H1 (cell line): Measurements from ENCODE around the gene PLEKHA4. TPM values are rescaled to one million over a fixed set of nuclear protein-coding genes. Genes with fewer than 3 reads are reported as not detected.

ENCODE experiments used
- CTCF ChIA-PET: fragments of 300-600 bp; sonication (Branson Sonifier 250); formaldehyde crosslinking; loops from one replicate; lab custom pipeline; 2021; ENCODE audit not compliant: partially characterized antibody; lab: Charles Lee
- POLR2A ChIA-PET: fragments of 300-600 bp; sonication (Branson Sonifier 250); formaldehyde crosslinking; loops from one replicate; lab custom pipeline; 2021; ENCODE audit warnings: inconsistent platforms; ENCODE audit not compliant: partially characterized antibody; lab: Charles Lee
- DNase-seq, 2 experiments: peaks; one replicate each; pipeline versions ENCODE4 v3.0.0 to v3.0.0-alpha.2; 2010 to 2022; ENCODE audit warnings: low spot score in 2 of 2, low read depth in 1 of 2, mixed read lengths in 1 of 2
- FAIRE-seq: peaks from 2 replicates; lab custom pipeline; 2011; peaks lifted over from hg19 to GRCh38; lab: Jason Lieb, UNC
- H2AFZ ChIP-seq: 2 replicates; pipeline ENCODE4 v1.8.1; 2012; ENCODE audit warnings: low read length, inconsistent platforms
- H2AK5ac ChIP-seq: 2 replicates; pipeline ENCODE4 v1.6.1; 2013; ENCODE audit warnings: low read depth, low read length
- H2BK120ac ChIP-seq: replicated peaks from 2 replicates; pipeline ENCODE3; 2013; ENCODE audit warnings: low read depth, low read length, inconsistent platforms
- H2BK12ac ChIP-seq: 2 replicates; pipeline ENCODE4 v1.6.1; 2013; ENCODE audit warnings: low read depth, low read length
- H2BK15ac ChIP-seq: 2 replicates; pipeline ENCODE4 v1.6.1; 2013; ENCODE audit warnings: low read length
- H2BK20ac ChIP-seq: 2 replicates; pipeline ENCODE4 v1.6.1; 2013; ENCODE audit warnings: low read length
- H2BK5ac ChIP-seq: 2 replicates; pipeline ENCODE4 v1.6.1; 2013; ENCODE audit warnings: low read depth, low read length
- H3K14ac ChIP-seq: 2 replicates; pipeline ENCODE4 v1.6.1; 2013; ENCODE audit warnings: inconsistent platforms; ENCODE audit not compliant: insufficient read length
- H3K18ac ChIP-seq: 2 replicates; pipeline ENCODE4 v1.6.1; 2013; ENCODE audit warnings: low read length; ENCODE audit errors: extremely low read depth
- H3K23ac ChIP-seq: 2 replicates; pipeline ENCODE4 v1.6.1; 2013; ENCODE audit warnings: inconsistent platforms; ENCODE audit not compliant: insufficient read length
- H3K23me2 ChIP-seq: 2 replicates; pipeline ENCODE4 v1.6.1; 2013; ENCODE audit warnings: low read depth, low read length
- H3K27ac ChIP-seq: 2 replicates; pipeline ENCODE4 v1.6.1; 2011; ENCODE audit warnings: low read depth, low read length, inconsistent platforms
- H3K27me3 ChIP-seq, 4 experiments: replicated peaks in 1 of 4; 1 replicate in 1 of 4; 2 replicates in 3 of 4; pipeline versions ENCODE4 v1.6.1 to v1.8.1; 2011 to 2013; ENCODE audit warnings: low read length in 3 of 4, mild to moderate bottlenecking in 3 of 4, inconsistent platforms in 2 of 4, mixed read lengths in 2 of 4, moderate library complexity in 1 of 4; ENCODE audit not compliant: control insufficient read depth in 3 of 4, insufficient read depth in 3 of 4; ENCODE audit errors: extremely low read depth in 1 of 4
- H3K36me3 ChIP-seq, 4 experiments: 2 replicates each; pipeline versions ENCODE4 v1.6.1 to v1.8.1; 2011 to 2013; ENCODE audit warnings: mild to moderate bottlenecking in 4 of 4, low read length in 3 of 4, moderate library complexity in 2 of 4, control low read depth in 1 of 4, inconsistent platforms in 1 of 4; ENCODE audit not compliant: insufficient read depth in 4 of 4, control insufficient read depth in 2 of 4
- H3K4ac ChIP-seq: replicated peaks from 2 replicates; pipeline ENCODE3; 2013; ENCODE audit warnings: low read length, low read depth, mixed read lengths, inconsistent platforms; ENCODE audit not compliant: insufficient read length
- H3K4me1 ChIP-seq, 4 experiments: replicated peaks in 1 of 4; 1 replicate in 1 of 4; 2 replicates in 3 of 4; pipeline versions ENCODE4 v1.6.1 to v1.8.1; 2011 to 2013; ENCODE audit warnings: low read length in 3 of 4, inconsistent platforms in 2 of 4, mixed read lengths in 1 of 4; ENCODE audit not compliant: insufficient read depth in 4 of 4, control insufficient read depth in 3 of 4
- H3K4me2 ChIP-seq, 2 experiments: 2 replicates each; pipeline versions ENCODE4 v1.6.1 to v1.8.1; 2011 to 2013; ENCODE audit warnings: low read depth in 2 of 2, low read length in 2 of 2, control low read depth in 1 of 2, inconsistent platforms in 1 of 2, mild to moderate bottlenecking in 1 of 2; ENCODE audit not compliant: insufficient read depth in 1 of 2
- H3K4me3 ChIP-seq, 4 experiments: fragments of 200-600, 300-600 bp in 1 of 4; sonication (generic), shearing (Covaris generic), sonication (Bioruptor Twin) in 1 of 4; 2 replicates each; pipeline versions ENCODE4 v1.5.1 to v1.8.1; 2011 to 2016; ENCODE audit warnings: low read length in 4 of 4, low read depth in 3 of 4, control low read depth in 2 of 4, inconsistent platforms in 2 of 4, mild to moderate bottlenecking in 2 of 4, mixed read lengths in 1 of 4, moderate library complexity in 1 of 4; ENCODE audit not compliant: insufficient read depth in 2 of 4; ENCODE audit errors: extremely low read depth in 1 of 4
- H3K56ac ChIP-seq: replicated peaks from 2 replicates; pipeline ENCODE3; 2013; ENCODE audit warnings: low read depth, mild to moderate bottlenecking, mixed read lengths, low read length, inconsistent platforms; ENCODE audit not compliant: insufficient read length
- H3K79me1 ChIP-seq: 2 replicates; pipeline ENCODE4 v1.6.1; 2013; ENCODE audit warnings: low read depth, low read length, control low read depth
- H3K79me2 ChIP-seq, 2 experiments: 2 replicates each; pipeline versions ENCODE4 v1.6.1 to v1.8.1; 2012 to 2013; ENCODE audit warnings: low read length in 2 of 2, mild to moderate bottlenecking in 2 of 2, inconsistent platforms in 1 of 2; ENCODE audit not compliant: insufficient read depth in 2 of 2, control insufficient read depth in 1 of 2
- H3K9ac ChIP-seq, 4 experiments: replicated peaks in 1 of 4; 1 replicate in 1 of 4; 2 replicates in 3 of 4; pipeline versions ENCODE4 v1.6.1 to v1.8.1; 2011 to 2013; ENCODE audit warnings: low read depth in 3 of 4, low read length in 3 of 4, control low read depth in 2 of 4, mild to moderate bottlenecking in 2 of 4, moderate library complexity in 2 of 4, inconsistent platforms in 1 of 4; ENCODE audit errors: extremely low read depth in 1 of 4
- H3K9me3 ChIP-seq, 2 experiments: 2 replicates each; pipeline versions ENCODE4 v1.6.1 to v1.8.1; 2012 to 2013; ENCODE audit warnings: mild to moderate bottlenecking in 2 of 2, moderate library complexity in 2 of 2, control low read depth in 1 of 2, inconsistent platforms in 1 of 2, low read depth in 1 of 2, low read length in 1 of 2, mixed read lengths in 1 of 2; ENCODE audit not compliant: insufficient read depth in 2 of 2
- H4K20me1 ChIP-seq, 2 experiments: replicated peaks in 1 of 2; 2 replicates each; pipeline versions ENCODE3 to v1.8.1; 2011 to 2013; ENCODE audit warnings: inconsistent platforms in 2 of 2, low read length in 2 of 2, mild to moderate bottlenecking in 1 of 2; ENCODE audit not compliant: insufficient read depth in 2 of 2, control insufficient read depth in 1 of 2
- H4K5ac ChIP-seq: 2 replicates; pipeline ENCODE4 v1.6.1; 2013; ENCODE audit warnings: low read length, low read depth, mixed read lengths, inconsistent platforms; ENCODE audit not compliant: insufficient read length
- H4K8ac ChIP-seq: 2 replicates; pipeline ENCODE4 v1.8.0; 2013; ENCODE audit warnings: mild to moderate bottlenecking, moderate library complexity, low read length, inconsistent platforms; ENCODE audit not compliant: insufficient read depth; ENCODE audit errors: extremely low read depth
- H4K91ac ChIP-seq: replicated peaks from 2 replicates; pipeline ENCODE3; 2013; ENCODE audit warnings: low read length, mixed read lengths, inconsistent platforms; ENCODE audit not compliant: insufficient read length
- WGBS, 2 experiments: shearing (Covaris generic) in 1 of 2; methylation state at CpG; one replicate each; pipeline versions ENCODE4 v1.1.6 to v1.1.7; 2013 to 2015; ENCODE audit warnings: low lambda C conversion rate in 2 of 2, mixed read lengths in 2 of 2, inconsistent platforms in 1 of 2, low coverage in 1 of 2, missing lambda C conversion rate in 1 of 2; ENCODE audit not compliant: insufficient replicate concordance in 2 of 2, insufficient coverage in 1 of 2, insufficient read length in 1 of 2; ENCODE audit errors: extremely low coverage in 1 of 2, missing lambda C conversion rate in 1 of 2; 5-methylcytosine and 5-hydroxymethylcytosine counted together
- polyA plus RNA-seq, 7 experiments: library from polyadenylated mRNA; depleted of rRNA in 3 of 7; stranded (reverse) in 5 of 7; unstranded in 2 of 7; fragments of >200 nt in 5 of 7; fragments of 200-250 nt in 2 of 7; gene quantifications; 1 replicate in 5 of 7; 2 replicates in 1 of 7; 4 replicates in 1 of 7; pipeline versions ENCODE4 v1.2.1 to v1.2.3, GENCODE V29; 2011 to 2013; ENCODE audit warnings: missing spikeins in 2 of 7, mixed read lengths in 2 of 7
- total RNA-seq: library from RNA; stranded (reverse); fragmentation: NEBNext Ultra II Directional; extraction: Animal tissue kit (Norgen Biotek cat#: 25700); gene quantifications from 2 replicates; pipeline ENCODE4 v1.2.1, GENCODE V29; 2021

Gene PLEKHA4
- total and polyA plus RNA-seq, 2 of the 8 experiments (the other 6 are each of a cell fraction or from before 2014, with no cell fraction given), result 8.2 to 18.0 TPM

GRCh38 chr19:48907671-48908070, 39.3 kb upstream of the PLEKHA4 start:
- no peak overlapping the region for H3K4me3 ChIP-seq
- peaks cover 0 to 3% of the 10 kb centered on the region in 2 experiments; a peak in 2 of 4 replicates for H3K79me2 ChIP-seq
- H2BK12ac ChIP-seq, result no peak overlapping the region
- H3K23me2 ChIP-seq, result peaks cover 5% of the 10 kb centered on the region; the same call in 1 of the 2 replicates
- H3K14ac ChIP-seq, result no peak overlapping the region
- H4K5ac ChIP-seq, result no peak overlapping the region
- peaks cover 0 to 2% of the 10 kb centered on the region in 2 experiments for H4K20me1 ChIP-seq
- peaks cover under 1% of the 10 kb centered on the region; the same call in 1 of the 2 replicates for H3K79me1 ChIP-seq
- CTCF ChIA-PET, result no interaction called here
- no peak overlapping the region; a peak in 1 of 7 replicates for H3K9ac ChIP-seq
- no peak overlapping the region for H2BK20ac ChIP-seq
- no peak overlapping the region for H3K56ac ChIP-seq
- H3K4me2 ChIP-seq, result no peak overlapping the region
- H3K27ac ChIP-seq, result no peak overlapping the region
- no peak overlapping the region for H2AK5ac ChIP-seq
- no peak for DNase-seq
- H3K27me3 ChIP-seq, result no peaks in the 10 kb centered on the region
- H2AFZ ChIP-seq, result no peak overlapping the region
- 96% methylated on average over 14 of the region's 14 CpGs; no CpG with 5 or more reads in 1 of the 2 experiments for WGBS, 2 experiments
- no peak overlapping the region for H2BK15ac ChIP-seq
- H3K9me3 ChIP-seq, result no peaks in the 10 kb centered on the region
- H3K23ac ChIP-seq, result no peak overlapping the region
- POLR2A ChIA-PET, result no interaction called here
- no peak overlapping the region for H3K4ac ChIP-seq
- no peak overlapping the region for H2BK5ac ChIP-seq
- no peaks in the 10 kb centered on the region for H3K4me1 ChIP-seq
- no peak overlapping the region for H3K18ac ChIP-seq
- no peak overlapping the region for H4K8ac ChIP-seq
- peaks cover 12 to 49% (median 24%) of the 10 kb centered on the region in 4 experiments; a peak in 6 of 8 replicates for H3K36me3 ChIP-seq
- no peak overlapping the region for H2BK120ac ChIP-seq
- no peak for FAIRE-seq
- no peak overlapping the region for H4K91ac ChIP-seq
